ENCODE data around the gene DLL4. TPM values are rescaled to one million over a fixed set of nuclear protein-coding genes. Genes with fewer than 3 reads are reported as not detected.
A peak's percentile ranks its signal among the peaks of the same experiment; 100 is the strongest.

The DLL4 gene
- total and polyA plus RNA-seq, 7 donors: 4.0 to 13.1 (median 7.2) TPM

DNA sequence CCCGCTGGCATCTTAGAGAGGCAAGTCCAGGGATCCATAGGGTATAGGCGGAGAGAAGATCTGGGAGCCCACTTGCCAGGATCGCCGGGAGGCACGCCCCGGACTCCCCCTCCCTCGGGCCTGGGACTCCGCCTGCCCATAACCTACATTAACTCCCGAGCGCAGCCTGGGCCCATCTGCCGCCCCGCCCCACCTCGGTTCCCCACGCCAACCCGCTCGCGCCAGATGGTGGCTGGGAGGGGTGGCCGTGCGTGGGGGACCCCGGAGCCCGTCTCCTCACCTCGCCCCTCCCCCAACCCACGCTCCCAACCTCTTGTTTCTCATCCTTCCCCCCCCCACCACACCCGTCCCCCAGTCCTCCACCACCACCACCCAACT, 1.7 kb upstream of the DLL4 start:
- Histone ChIP-seq H3K9me3 (no peaks in the 10 kb centered on the region), H3K4me3 (peak overlapping the region; percentile 66), H3K27me3 (ENCODE audit: insufficient read depth in 3 of 3, low read length in 2 of 3) (peaks cover 0 to 70% (median 20%) of the 10 kb centered on the region in 3 donors), H3K36me3 (ENCODE audit: insufficient read depth in 1 of 2, low read depth in 1 of 2) (no peaks in the 10 kb centered on the region), H3K27ac (no peak overlapping the region), H3K4me1 (peaks cover 55% of the 10 kb centered on the region)
- intact Hi-C loops (cut with DNase I): no loop called here
- DNase-seq (peak in 1 of 2 donors; percentile 20), ATAC-seq (no peak)
- 10 to 15% (median 10%) methylated on average over 20 to 24 of the region's 24 CpGs for WGBS, 3 donors
- TF ChIP-seq, protein P1, sequence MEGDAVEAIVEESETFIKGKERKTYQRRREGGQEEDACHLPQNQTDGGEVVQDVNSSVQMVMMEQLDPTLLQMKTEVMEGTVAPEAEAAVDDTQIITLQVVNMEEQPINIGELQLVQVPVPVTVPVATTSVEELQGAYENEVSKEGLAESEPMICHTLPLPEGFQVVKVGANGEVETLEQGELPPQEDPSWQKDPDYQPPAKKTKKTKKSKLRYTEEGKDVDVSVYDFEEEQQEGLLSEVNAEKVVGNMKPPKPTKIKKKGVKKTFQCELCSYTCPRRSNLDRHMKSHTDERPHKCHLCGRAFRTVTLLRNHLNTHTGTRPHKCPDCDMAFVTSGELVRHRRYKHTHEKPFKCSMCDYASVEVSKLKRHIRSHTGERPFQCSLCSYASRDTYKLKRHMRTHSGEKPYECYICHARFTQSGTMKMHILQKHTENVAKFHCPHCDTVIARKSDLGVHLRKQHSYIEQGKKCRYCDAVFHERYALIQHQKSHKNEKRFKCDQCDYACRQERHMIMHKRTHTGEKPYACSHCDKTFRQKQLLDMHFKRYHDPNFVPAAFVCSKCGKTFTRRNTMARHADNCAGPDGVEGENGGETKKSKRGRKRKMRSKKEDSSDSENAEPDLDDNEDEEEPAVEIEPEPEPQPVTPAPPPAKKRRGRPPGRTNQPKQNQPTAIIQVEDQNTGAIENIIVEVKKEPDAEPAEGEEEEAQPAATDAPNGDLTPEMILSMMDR (IDR thresholded peaks at IDR 0.05): no peak

DNA sequence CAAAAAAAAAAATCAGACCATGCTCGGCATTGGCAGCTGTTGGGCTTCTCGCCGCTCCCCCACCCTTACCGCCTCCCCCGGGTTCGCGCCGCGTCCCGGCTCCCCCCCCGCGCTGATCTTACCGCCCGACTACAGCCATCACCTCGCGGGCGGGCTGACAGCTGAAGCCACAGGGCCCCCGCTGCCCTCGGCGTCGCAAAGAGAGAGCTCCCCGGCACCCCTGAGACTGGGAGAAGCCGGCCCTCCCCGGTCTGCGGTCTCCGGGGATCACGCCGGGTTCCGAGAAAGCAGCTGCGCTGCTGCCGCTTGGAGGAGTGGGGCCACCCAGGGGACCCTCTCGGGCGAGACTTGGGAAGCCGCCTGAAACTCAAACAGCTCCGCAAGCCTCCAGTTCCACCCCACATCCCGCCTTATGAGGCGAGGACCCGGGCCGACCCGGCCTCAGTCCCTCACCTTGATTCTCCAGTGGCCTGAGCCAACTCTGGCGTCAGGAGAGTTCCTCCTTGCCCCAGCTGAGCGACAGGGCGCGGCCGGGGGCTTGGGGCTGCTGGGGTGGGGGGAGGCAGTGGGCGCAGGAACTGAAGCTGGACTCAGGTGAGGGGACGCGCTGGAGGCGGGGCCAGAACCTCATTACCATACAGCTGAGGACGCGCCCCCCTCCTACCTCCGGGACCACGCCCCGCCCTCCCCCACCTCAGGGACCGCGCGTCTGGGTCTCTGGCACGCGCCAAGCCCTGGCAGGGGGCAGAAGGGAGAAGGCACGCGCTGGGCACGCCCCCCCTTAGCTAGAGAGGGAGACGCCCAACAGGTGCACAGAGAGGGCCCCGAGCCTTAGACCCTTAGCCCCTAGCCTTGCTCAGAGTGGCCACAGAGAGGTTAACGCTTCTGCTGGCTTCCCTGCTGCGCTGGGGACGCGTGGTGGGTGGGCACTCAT, 1.0 kb upstream of the DLL4 start:
- DNase-seq: peak in 1 of 2 donors; percentile 23
- intact Hi-C loops (cut with DNase I): no loop called here
- Histone ChIP-seq H3K4me1 (peaks cover 52% of the 10 kb centered on the region), H3K36me3 (ENCODE audit: insufficient read depth in 1 of 2, low read depth in 1 of 2) (no peaks in the 10 kb centered on the region), H3K27ac (no peak overlapping the region), H3K27me3 (ENCODE audit: insufficient read depth in 3 of 3, low read length in 2 of 3) (peaks cover 0 to 75% (median 20%) of the 10 kb centered on the region in 3 donors), H3K4me3 (peak overlapping the region; percentile 66), H3K9me3 (no peaks in the 10 kb centered on the region)
- WGBS, 3 donors: 1% methylated on average over 34 to 68 of the region's 68 CpGs
- ATAC-seq: no peak
- TF ChIP-seq, protein P1 (IDR thresholded peaks at IDR 0.05): no peak

DNA sequence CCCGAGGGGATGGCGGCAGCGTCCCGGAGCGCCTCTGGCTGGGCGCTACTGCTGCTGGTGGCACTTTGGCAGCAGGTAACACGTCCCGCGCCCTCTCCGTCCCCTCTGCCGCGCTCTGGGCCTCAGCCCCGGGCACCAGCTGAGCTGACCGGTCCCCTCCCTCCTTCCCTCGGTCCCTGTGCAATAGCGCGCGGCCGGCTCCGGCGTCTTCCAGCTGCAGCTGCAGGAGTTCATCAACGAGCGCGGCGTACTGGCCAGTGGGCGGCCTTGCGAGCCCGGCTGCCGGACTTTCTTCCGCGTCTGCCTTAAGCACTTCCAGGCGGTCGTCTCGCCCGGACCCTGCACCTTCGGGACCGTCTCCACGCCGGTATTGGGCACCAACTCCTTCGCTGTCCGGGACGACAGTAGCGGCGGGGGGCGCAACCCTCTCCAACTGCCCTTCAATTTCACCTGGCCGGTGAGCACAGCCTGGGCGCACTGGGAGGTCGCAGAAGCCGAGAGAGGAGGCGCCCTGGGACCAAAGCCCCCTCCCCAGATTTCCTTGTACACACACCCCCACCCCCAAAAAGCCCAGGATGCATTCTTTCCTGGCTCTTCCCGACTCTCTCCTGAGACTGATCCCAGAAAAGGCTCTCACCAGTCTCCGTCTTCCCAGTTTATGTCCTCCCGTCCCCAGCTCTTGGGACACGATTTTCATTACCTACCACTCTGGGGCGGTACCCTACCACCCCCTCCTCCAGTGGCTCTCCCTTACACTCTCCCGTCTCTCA, 705 bp downstream of the DLL4 start:
- Histone ChIP-seq H3K9me3 (no peaks in the 10 kb centered on the region), H3K4me3 (peak overlapping the region; percentile 66), H3K27ac (peak overlapping the region; percentile 37), H3K4me1 (peaks cover 41% of the 10 kb centered on the region), H3K27me3 (ENCODE audit: insufficient read depth in 3 of 3, low read length in 2 of 3) (peaks cover 0 to 75% (median 20%) of the 10 kb centered on the region in 3 donors), H3K36me3 (ENCODE audit: insufficient read depth in 1 of 2, low read depth in 1 of 2) (no peaks in the 10 kb centered on the region)
- intact Hi-C loops (cut with DNase I): no loop called here
- DNase-seq (peak; percentile 53 to 80), ATAC-seq (peak; percentile 35 to 70 (median 60))
- TF ChIP-seq, protein P1 (IDR thresholded peaks at IDR 0.05): no peak
- WGBS, 3 donors: 1 to 2% (median 1%) methylated on average over 37 to 56 of the region's 56 CpGs

DNA sequence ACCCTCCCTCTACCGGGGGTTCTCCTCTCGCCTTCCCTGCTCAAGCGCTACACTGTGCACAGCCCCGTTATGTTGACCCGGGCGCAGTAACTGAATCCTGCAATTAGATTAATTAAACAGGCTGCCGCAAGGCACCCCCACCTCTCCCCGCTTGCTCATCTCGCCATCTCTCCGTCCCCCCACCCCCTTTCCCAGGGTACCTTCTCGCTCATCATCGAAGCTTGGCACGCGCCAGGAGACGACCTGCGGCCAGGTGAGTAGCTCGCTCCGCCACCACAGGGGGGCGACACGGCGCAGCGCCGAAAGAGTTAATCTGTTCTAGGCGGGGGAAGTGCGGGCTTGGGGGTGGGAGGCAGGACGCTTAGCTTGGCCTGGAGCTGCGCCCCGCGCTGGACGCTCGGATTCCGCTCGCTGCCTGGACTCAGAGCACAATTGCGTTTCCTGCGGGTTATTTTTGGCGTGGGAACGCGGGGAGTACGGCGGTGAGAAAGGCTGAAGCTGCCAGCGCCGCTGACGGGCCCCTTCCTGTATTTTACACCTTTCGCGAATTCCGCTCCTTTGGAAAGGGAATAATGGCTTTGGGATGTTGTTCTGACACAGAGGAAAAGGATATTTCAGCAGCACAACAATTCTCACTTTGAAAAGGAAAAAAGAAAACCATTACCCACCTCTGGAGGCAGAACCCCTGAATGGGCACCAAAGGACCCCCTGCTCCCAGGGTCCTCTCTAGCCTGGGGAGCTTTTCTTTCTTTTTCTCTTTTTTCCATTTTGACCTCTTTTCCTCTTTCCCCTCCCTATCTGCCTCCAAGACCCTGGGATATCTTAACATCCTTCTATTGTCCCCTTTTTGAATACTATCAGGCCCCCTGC, 1.5 kb downstream of the DLL4 start:
- peak; percentile 16 to 59 (median 46) for ATAC-seq
- peak overlapping the region; percentile 21 for H3K27ac ChIP-seq
- no peaks in the 10 kb centered on the region for H3K36me3 ChIP-seq (ENCODE audit: insufficient read depth in 1 of 2, low read depth in 1 of 2)
- H3K9me3 ChIP-seq: no peaks in the 10 kb centered on the region
- 1 to 2% (median 1%) methylated on average over 46 of the region's 46 CpGs for WGBS, 3 donors
- intact Hi-C loops (cut with DNase I): no loop called here
- peak overlapping the region; percentile 66 for H3K4me3 ChIP-seq
- TF ChIP-seq, protein P1 (IDR thresholded peaks at IDR 0.05): peak; percentile 43
- peaks cover 0 to 71% (median 17%) of the 10 kb centered on the region in 3 donors for H3K27me3 ChIP-seq (ENCODE audit: insufficient read depth in 3 of 3, low read length in 2 of 3)
- H3K4me1 ChIP-seq: peaks cover 41% of the 10 kb centered on the region
- peak; percentile 57 to 74 for DNase-seq
